ENCODE measurements around the gene FURIN.
"Not testable (repeated sequence)": the region's sequence is repeated elsewhere in the genome, so short reads cannot be mapped to it uniquely, and the experiment has no call there.

The FURIN gene

GRCh38 chr15:90845201-90845949 is 23.0 kb upstream of the FURIN start:
- no peak for FAIRE-seq

- FAIRE-seq = not testable (repeated sequence)
Observed at GRCh38 chr15:90849424-90849823, 19.0 kb upstream of the FURIN start.

GRCh38 chr15:90851114-90851513 is 17.3 kb upstream of the FURIN start:
- FAIRE-seq = no peak

GRCh38 chr15:90851940-90852339 is 16.4 kb upstream of the FURIN start:
- no peak for FAIRE-seq

- FAIRE-seq = no peak
Observed at GRCh38 chr15:90855139-90855538, 13.2 kb upstream of the FURIN start.

- no peak for FAIRE-seq
Observed at GRCh38 chr15:90857337-90857736, 11.1 kb upstream of the FURIN start.

GRCh38 chr15:90857883-90858443 is 10.4 kb upstream of the FURIN start:
- no peak for FAIRE-seq

- no peak for FAIRE-seq
Observed at GRCh38 chr15:90859234-90860131, 8.9 kb upstream of the FURIN start.

GRCh38 chr15:90860450-90860849 is 7.9 kb upstream of the FURIN start:
- no peak for FAIRE-seq

GRCh38 chr15:90860942-90861675 is 7.3 kb upstream of the FURIN start:
- no peak for FAIRE-seq

- FAIRE-seq = no peak
Observed at GRCh38 chr15:90862487-90862886, 5.9 kb upstream of the FURIN start.

- FAIRE-seq = no peak
Observed at GRCh38 chr15:90862964-90863778, 5.2 kb upstream of the FURIN start.

- FAIRE-seq = no peak
Observed at GRCh38 chr15:90863987-90864386, 4.4 kb upstream of the FURIN start.

GRCh38 chr15:90864507-90864906 is 3.9 kb upstream of the FURIN start:
- no peak for FAIRE-seq

- FAIRE-seq = no peak
Observed at GRCh38 chr15:90865702-90866101, 2.7 kb upstream of the FURIN start.

- FAIRE-seq = no peak
Observed at GRCh38 chr15:90866161-90866715, 2.1 kb upstream of the FURIN start.

GRCh38 chr15:90866800-90867199 is 1.6 kb upstream of the FURIN start:
- FAIRE-seq = no peak

GRCh38 chr15:90869140-90869541 is 753 bp downstream of the FURIN start:
- FAIRE-seq = no peak

GRCh38 chr15:90869601-90870353 is 1.4 kb downstream of the FURIN start:
- no peak for FAIRE-seq

- no peak for FAIRE-seq
Observed at GRCh38 chr15:90870354-90871138, 2.2 kb downstream of the FURIN start.
